K562 (cell line): ENCODE results near the gene MINAR1. TPM values are rescaled to one million over a fixed set of nuclear protein-coding genes. Genes with fewer than 3 reads are reported as not detected.

Source experiments
- ATAC-seq: fragments of 200-7000 bp; cut with Tn5 transposase; 3 replicates; pipeline ENCODE4 v1.9.1; 2020; ENCODE audit warnings: moderate library complexity
- BruUV-seq: library from RNA; stranded (reverse); fragments of 400-500 nt; replicated peaks from 2 replicates; lab custom pipeline; 2021; lab: Mats Ljungman, UMichigan
- CTCF ChIA-PET: fragments of 300-600 bp; formaldehyde crosslinking; extraction: SDS; loops from one replicate; lab custom pipeline; 2021; ENCODE audit warnings: low intra/inter-chr PET ratio; lab: Yijun Ruan, JAX
- POLR2A ChIA-PET: fragments of 300-600, 350-650 bp; sonication (Branson Sonifier 250); formaldehyde crosslinking; extraction: SDS; loops from one replicate; lab custom pipeline; 2021; ENCODE audit warnings: antibody characterized with exemption, inconsistent platforms; lab: Yijun Ruan, JAX
- DNase-seq, 4 experiments: peaks; one replicate each; pipeline versions ENCODE4 v3.0.0 to v3.0.0-alpha.2; 2011 to 2018; ENCODE audit warnings: low spot score in 3 of 4, mixed read lengths in 3 of 4; ENCODE audit errors: extremely low read depth in 1 of 4
- FAIRE-seq: peaks from 2 replicates; lab custom pipeline; 2011; peaks lifted over from hg19 to GRCh38; lab: Jason Lieb, UNC
- H2AFZ ChIP-seq: 2 replicates; pipeline ENCODE4 v1.6.0; 2011; ENCODE audit warnings: low read depth, low read length, control low read depth, inconsistent platforms
- H3K27ac ChIP-seq: fragments of 200-600 bp; 3 replicates; pipeline ENCODE4 v1.8.0; 2011; ENCODE audit warnings: low read depth, mild to moderate bottlenecking, control low read depth, inconsistent platforms, low read length, moderate library complexity, mixed read lengths; ENCODE audit errors: extremely low read depth
- H3K27me3 ChIP-seq, 2 experiments: fragments of 300-600 bp in 1 of 2; 2 replicates in 1 of 2; 3 replicates in 1 of 2; pipeline versions ENCODE4 v1.6.0 to v1.8.0; 2011; ENCODE audit warnings: inconsistent platforms in 2 of 2, low read length in 2 of 2, mild to moderate bottlenecking in 1 of 2, mixed read lengths in 1 of 2, moderate library complexity in 1 of 2; ENCODE audit not compliant: control insufficient read depth in 2 of 2, insufficient read depth in 2 of 2
- H3K36me3 ChIP-seq: fragments of 300-600 bp; 3 replicates; pipeline ENCODE4 v1.8.0; 2011; ENCODE audit warnings: mild to moderate bottlenecking, low read length, inconsistent platforms; ENCODE audit not compliant: control insufficient read depth, insufficient read depth
- H3K4me1 ChIP-seq, 2 experiments: fragments of 200-600 bp in 1 of 2; replicated peaks in 1 of 2; 2 replicates in 1 of 2; 3 replicates in 1 of 2; pipeline versions ENCODE4 v1.5.1 to v1.8.0; 2011; ENCODE audit warnings: inconsistent platforms in 2 of 2, low read length in 2 of 2, mild to moderate bottlenecking in 1 of 2, mixed read lengths in 1 of 2, moderate library complexity in 1 of 2; ENCODE audit not compliant: control insufficient read depth in 2 of 2, insufficient read depth in 2 of 2
- H3K4me2 ChIP-seq: 2 replicates; pipeline ENCODE4 v1.6.1; 2011; ENCODE audit warnings: low read length, control low read depth, inconsistent platforms, mixed read lengths; ENCODE audit not compliant: insufficient read depth
- H3K4me3 ChIP-seq: fragments of 200-600 bp; sonication (generic), shearing (Covaris generic); 2 replicates; pipeline ENCODE4 v1.5.1; 2016; ENCODE audit warnings: control low read depth, inconsistent platforms
- H3K79me2 ChIP-seq: fragments of 200-600 bp; 3 replicates; pipeline ENCODE4 v1.8.0; 2011; ENCODE audit warnings: low read length, inconsistent platforms; ENCODE audit not compliant: control insufficient read depth, insufficient read depth
- H3K9ac ChIP-seq, 2 experiments: 2 replicates each; pipeline versions ENCODE4 v1.6.0 to v1.6.1; 2011; ENCODE audit warnings: low read depth in 2 of 2, low read length in 2 of 2, control low read depth in 1 of 2, inconsistent platforms in 1 of 2, mild to moderate bottlenecking in 1 of 2, mixed read lengths in 1 of 2; ENCODE audit not compliant: insufficient read depth in 1 of 2
- H3K9me1 ChIP-seq: one replicate; pipeline ENCODE4 v1.6.0; 2011; ENCODE audit warnings: inconsistent platforms, mild to moderate bottlenecking, low read length, moderate library complexity; ENCODE audit not compliant: control insufficient read depth, insufficient read depth
- H3K9me3 ChIP-seq: replicated peaks from 2 replicates; pipeline ENCODE4 v1.5.1; 2011; ENCODE audit warnings: low read depth, low read length, inconsistent platforms; ENCODE audit not compliant: control insufficient read depth, insufficient read depth
- H4K20me1 ChIP-seq: replicated peaks from 2 replicates; pipeline ENCODE4 v1.6.1; 2011; ENCODE audit warnings: low read length, inconsistent platforms, mixed read lengths; ENCODE audit not compliant: control insufficient read depth, insufficient read depth
- ASH1L ChIP-seq: fragments of 450-650 bp; IDR thresholded peaks from 2 replicates; pipeline ENCODE4 v1.6.1; 2018; ENCODE audit warnings: borderline replicate concordance, mild to moderate bottlenecking, low read depth; ENCODE audit not compliant: partially characterized antibody
- EGR1 ChIP-seq: fragments of 450-650 bp; conservative IDR thresholded peaks from 2 replicates; pipeline ENCODE4 v1.6.1; 2017; ENCODE audit warnings: mild to moderate bottlenecking
- NFATC3 ChIP-seq: fragments of 450-650 bp; IDR thresholded peaks from 2 replicates; pipeline ENCODE4 v1.6.1; 2017; ENCODE audit warnings: mild to moderate bottlenecking
- WGBS: fragments of 100-300 bp; shearing (Covaris generic); methylation state at CpG from one replicate; pipeline ENCODE4 v1.1.6; 2016; ENCODE audit warnings: low coverage, mixed read lengths; ENCODE audit not compliant: insufficient coverage; ENCODE audit errors: missing lambda C conversion rate; 5-methylcytosine and 5-hydroxymethylcytosine counted together
- in situ Hi-C: fragments of 300-500 bp; cut with MboI; formaldehyde crosslinking; loops from 4 replicates; pipeline ENCODE4 v1.15.0; 2018; ENCODE audit warnings: inconsistent platforms, mixed read lengths
- intact Hi-C: fragments of 100-400 bp; cut with micrococcal nuclease; formaldehyde crosslinking; loops from 2 replicates; pipeline ENCODE4 v1.14.2; 2022
- polyA plus RNA-seq, 8 experiments: library from polyadenylated mRNA; depleted of rRNA in 4 of 8; stranded (reverse) in 5 of 8; unstranded in 3 of 8; fragments of >200 nt; fragmentation: Nextera tagmentation in 2 of 8; fragmentation: Illumina TruSeq in 1 of 8; extraction: Ambion mirVana in 2 of 8; extraction: Trizol in 1 of 8; gene quantifications; 2 replicates each; pipeline versions ENCODE4 v1.2.1 to v1.2.3, GENCODE V29; 2011 to 2014; ENCODE audit warnings: inconsistent platforms in 1 of 8, missing spikeins in 1 of 8
- total RNA-seq, 7 experiments: library from RNA; depleted of rRNA in 6 of 7; stranded (reverse); fragments of >200 nt in 6 of 7; fragmentation: Illumina TruSeq in 2 of 7; extraction: Trizol in 2 of 7; gene quantifications; 2 replicates each; pipeline versions ENCODE4 v1.2.1 to v1.2.3, GENCODE V29; 2011 to 2021; ENCODE audit warnings: low replicate concordance in 1 of 7
- TF ChIP-seq, protein P1 (sequence below), 2 experiments: fragments of 450-650 bp in 1 of 2; IDR thresholded peaks; 2 replicates each; pipeline ENCODE4 v1.6.1; 2011 to 2017; ENCODE audit warnings: low read depth in 2 of 2, antibody characterized with exemption in 1 of 2, borderline replicate concordance in 1 of 2, low read length in 1 of 2, mild to moderate bottlenecking in 1 of 2, mixed read lengths in 1 of 2; ENCODE audit not compliant: control insufficient read depth in 1 of 2
- TF ChIP-seq, protein P2 (sequence below): fragments of 250-450 bp; sonication (Bioruptor Pico); IDR thresholded peaks from 2 replicates; pipeline ENCODE4 v1.4.0; 2020; ENCODE audit warnings: mild to moderate bottlenecking

The MINAR1 gene
- total and polyA plus RNA-seq, 9 of the 15 experiments (the other 6 are each of a cell fraction or from before 2014, with no cell fraction given): 0.21 to 1.2 (median 0.52) TPM

DNA sequence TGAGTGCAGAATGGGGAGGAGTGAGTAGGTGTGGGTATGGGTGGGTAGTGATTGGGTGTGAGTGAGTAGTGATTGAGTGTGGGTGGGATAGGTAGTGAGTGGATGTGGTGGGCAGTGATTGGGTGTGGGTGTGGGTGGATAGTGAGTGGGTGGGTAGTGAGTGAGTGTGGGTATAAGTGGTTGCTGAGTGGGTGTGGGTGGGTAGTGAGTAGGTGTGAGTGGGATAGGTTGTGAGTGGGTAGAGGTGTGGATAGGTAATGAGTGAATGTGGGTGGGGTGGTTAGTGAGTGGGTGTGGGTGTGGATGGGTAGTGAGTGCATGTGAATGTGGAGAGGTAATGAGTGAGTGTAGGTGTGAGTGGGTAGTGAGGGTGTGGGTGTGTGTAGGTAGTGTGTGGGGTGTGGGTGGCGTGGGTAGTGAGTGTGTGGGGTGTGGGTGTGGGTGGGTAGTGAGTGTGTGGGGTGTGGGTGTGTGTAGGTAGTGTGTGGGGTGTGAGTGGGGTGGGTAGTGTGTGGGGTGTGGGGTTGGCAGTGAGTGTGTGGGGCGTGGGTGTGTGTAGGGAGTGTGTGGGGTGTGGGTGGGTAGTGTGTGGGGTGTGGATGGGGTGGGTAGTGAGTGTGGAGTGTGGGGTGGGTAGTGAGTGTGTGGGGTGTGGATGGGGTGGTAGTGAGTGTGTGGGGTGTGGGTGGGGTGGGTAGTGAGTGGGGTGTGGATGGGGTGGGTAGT, 5.3 kb downstream of the MINAR1 start (continued):
- TF ChIP-seq, protein P1, sequence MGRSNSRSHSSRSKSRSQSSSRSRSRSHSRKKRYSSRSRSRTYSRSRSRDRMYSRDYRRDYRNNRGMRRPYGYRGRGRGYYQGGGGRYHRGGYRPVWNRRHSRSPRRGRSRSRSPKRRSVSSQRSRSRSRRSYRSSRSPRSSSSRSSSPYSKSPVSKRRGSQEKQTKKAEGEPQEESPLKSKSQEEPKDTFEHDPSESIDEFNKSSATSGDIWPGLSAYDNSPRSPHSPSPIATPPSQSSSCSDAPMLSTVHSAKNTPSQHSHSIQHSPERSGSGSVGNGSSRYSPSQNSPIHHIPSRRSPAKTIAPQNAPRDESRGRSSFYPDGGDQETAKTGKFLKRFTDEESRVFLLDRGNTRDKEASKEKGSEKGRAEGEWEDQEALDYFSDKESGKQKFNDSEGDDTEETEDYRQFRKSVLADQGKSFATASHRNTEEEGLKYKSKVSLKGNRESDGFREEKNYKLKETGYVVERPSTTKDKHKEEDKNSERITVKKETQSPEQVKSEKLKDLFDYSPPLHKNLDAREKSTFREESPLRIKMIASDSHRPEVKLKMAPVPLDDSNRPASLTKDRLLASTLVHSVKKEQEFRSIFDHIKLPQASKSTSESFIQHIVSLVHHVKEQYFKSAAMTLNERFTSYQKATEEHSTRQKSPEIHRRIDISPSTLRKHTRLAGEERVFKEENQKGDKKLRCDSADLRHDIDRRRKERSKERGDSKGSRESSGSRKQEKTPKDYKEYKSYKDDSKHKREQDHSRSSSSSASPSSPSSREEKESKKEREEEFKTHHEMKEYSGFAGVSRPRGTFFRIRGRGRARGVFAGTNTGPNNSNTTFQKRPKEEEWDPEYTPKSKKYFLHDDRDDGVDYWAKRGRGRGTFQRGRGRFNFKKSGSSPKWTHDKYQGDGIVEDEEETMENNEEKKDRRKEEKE (IDR thresholded peaks at IDR 0.05; ENCODE audit: borderline replicate concordance in 1 of 2, control insufficient read depth in 1 of 2, low read depth in 2 of 2, low read length in 1 of 2): no peak
- TF ChIP-seq ASH1L: no peak
- TF ChIP-seq, all 486 proteins: peak for 2

DNA sequence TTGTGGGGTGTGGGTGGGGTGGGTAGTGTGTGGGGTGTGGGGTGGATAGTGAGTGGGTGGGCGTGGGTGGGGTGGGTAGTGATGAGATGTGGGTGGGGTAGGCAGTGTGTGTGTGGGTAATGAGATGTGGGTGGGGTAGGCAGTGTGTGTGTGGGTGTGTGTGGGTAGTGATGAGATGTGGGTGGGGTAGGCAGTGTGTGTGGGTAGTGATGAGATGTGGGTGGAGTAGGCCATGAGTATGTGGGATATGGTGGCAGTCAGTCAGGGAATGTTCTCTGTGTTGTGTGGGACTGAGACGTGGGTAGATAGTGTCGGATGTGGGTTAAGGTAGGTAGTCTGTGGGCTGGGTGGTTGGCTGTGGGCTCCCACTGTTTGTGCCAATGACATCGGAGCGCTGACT, 7.1 kb downstream of the MINAR1 start:
- no peak overlapping the region for H3K27ac ChIP-seq
- no peak for DNase-seq
- H3K79me2 ChIP-seq: no peaks in the 10 kb centered on the region
- no peak overlapping the region for H3K4me3 ChIP-seq
- CTCF ChIA-PET: no interaction called here
- H3K9me3 ChIP-seq: no peaks in the 10 kb centered on the region
- TF ChIP-seq, protein P2, sequence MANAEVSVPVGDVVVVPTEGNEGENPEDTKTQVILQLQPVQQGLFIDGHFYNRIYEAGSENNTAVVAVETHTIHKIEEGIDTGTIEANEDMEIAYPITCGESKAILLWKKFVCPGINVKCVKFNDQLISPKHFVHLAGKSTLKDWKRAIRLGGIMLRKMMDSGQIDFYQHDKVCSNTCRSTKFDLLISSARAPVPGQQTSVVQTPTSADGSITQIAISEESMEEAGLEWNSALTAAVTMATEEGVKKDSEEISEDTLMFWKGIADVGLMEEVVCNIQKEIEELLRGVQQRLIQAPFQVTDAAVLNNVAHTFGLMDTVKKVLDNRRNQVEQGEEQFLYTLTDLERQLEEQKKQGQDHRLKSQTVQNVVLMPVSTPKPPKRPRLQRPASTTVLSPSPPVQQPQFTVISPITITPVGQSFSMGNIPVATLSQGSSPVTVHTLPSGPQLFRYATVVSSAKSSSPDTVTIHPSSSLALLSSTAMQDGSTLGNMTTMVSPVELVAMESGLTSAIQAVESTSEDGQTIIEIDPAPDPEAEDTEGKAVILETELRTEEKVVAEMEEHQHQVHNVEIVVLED (CRISPR knock-in tag): no peak
- no peak for TF ChIP-seq NFATC3
- peak; percentile 53; the same call in 1 of the 2 replicates for TF ChIP-seq EGR1
- TF ChIP-seq, all 486 proteins: peak for 1
- Histone ChIP-seq H4K20me1 (no peaks in the 10 kb centered on the region), H3K9ac (no peak overlapping the region), H3K9me1 (no peaks in the 10 kb centered on the region), H2AFZ (no peak overlapping the region), H3K27me3 (no peaks in the 10 kb centered on the region), H3K4me2 (no peak overlapping the region), H3K36me3 (no peaks in the 10 kb centered on the region), H3K4me1 (no peaks in the 10 kb centered on the region)
- in situ Hi-C loops (no loop called here), intact Hi-C loops (no loop called here)
- no TSS peak for BruUV-seq
- ATAC-seq (no peak), FAIRE-seq (no peak)
- WGBS: 22% methylated on average over 4 of the region's 5 CpGs
- POLR2A ChIA-PET: no interaction called here
